Activated CD4-positive, alpha-beta T cell treated with anti-CD3 and anti-CD28 coated beads for 36 hours (primary cell): Measurements from ENCODE around the gene KLHDC7B. TPM values are rescaled to one million over a fixed set of nuclear protein-coding genes. Genes with fewer than 3 reads are reported as not detected.

Source experiments
- ATAC-seq: fragments of 200-7000 bp; cut with Tn5 transposase; one replicate; pipeline ENCODE4 v1.10.0; 2021; ENCODE audit warnings: mild to moderate bottlenecking, moderate library complexity
- CTCF ChIA-PET: fragments of 350-600 bp; sonication (Branson Sonifier 250); formaldehyde crosslinking; loops from one replicate; lab custom pipeline; 2021; ENCODE audit warnings: antibody characterized with exemption; lab: Charles Lee
- POLR2A ChIA-PET: fragments of 350-600 bp; sonication (Branson Sonifier 250); formaldehyde crosslinking; loops from one replicate; lab custom pipeline; 2021; ENCODE audit warnings: antibody characterized with exemption, inconsistent platforms; lab: Charles Lee
- DNase-seq: peaks from one replicate; pipeline ENCODE4 v3.0.0-alpha.2; 2020
- H3K27ac Mint-ChIP-seq: one replicate; pipeline ENCODE4 v1.8.0; 2021; ENCODE audit warnings: mixed read lengths
- H3K27me3 Mint-ChIP-seq: one replicate; pipeline ENCODE4 v1.8.0; 2021; ENCODE audit warnings: mixed read lengths
- H3K36me3 Mint-ChIP-seq: one replicate; pipeline ENCODE4 v1.8.0; 2021; ENCODE audit warnings: low read depth, mixed read lengths
- H3K4me1 Mint-ChIP-seq: one replicate; pipeline ENCODE4 v1.8.0; 2021; ENCODE audit warnings: mixed read lengths
- H3K4me3 Mint-ChIP-seq: one replicate; pipeline ENCODE4 v1.8.0; 2021; ENCODE audit warnings: mild to moderate bottlenecking, moderate library complexity, mixed read lengths
- H3K9me3 Mint-ChIP-seq: one replicate; pipeline ENCODE4 v1.8.0; 2021; ENCODE audit warnings: low read depth, mixed read lengths
- intact Hi-C, 2 experiments: fragments of 100-400 bp; cut with DNase I in 1 of 2; cut with micrococcal nuclease in 1 of 2; formaldehyde crosslinking; loops; one replicate each; pipeline versions ENCODE4 v1.14.2 to v1.15.1; 2022 to 2024; cut with DNase I, micrococcal nuclease
- total RNA-seq, 2 experiments: library from RNA; stranded (reverse); gene quantifications; one replicate each; pipeline ENCODE4 v1.2.3, GENCODE V29; 2021

Gene KLHDC7B
- total RNA-seq, result 1 to 10 TPM; 5.7 to 6.4 TPM

DNA sequence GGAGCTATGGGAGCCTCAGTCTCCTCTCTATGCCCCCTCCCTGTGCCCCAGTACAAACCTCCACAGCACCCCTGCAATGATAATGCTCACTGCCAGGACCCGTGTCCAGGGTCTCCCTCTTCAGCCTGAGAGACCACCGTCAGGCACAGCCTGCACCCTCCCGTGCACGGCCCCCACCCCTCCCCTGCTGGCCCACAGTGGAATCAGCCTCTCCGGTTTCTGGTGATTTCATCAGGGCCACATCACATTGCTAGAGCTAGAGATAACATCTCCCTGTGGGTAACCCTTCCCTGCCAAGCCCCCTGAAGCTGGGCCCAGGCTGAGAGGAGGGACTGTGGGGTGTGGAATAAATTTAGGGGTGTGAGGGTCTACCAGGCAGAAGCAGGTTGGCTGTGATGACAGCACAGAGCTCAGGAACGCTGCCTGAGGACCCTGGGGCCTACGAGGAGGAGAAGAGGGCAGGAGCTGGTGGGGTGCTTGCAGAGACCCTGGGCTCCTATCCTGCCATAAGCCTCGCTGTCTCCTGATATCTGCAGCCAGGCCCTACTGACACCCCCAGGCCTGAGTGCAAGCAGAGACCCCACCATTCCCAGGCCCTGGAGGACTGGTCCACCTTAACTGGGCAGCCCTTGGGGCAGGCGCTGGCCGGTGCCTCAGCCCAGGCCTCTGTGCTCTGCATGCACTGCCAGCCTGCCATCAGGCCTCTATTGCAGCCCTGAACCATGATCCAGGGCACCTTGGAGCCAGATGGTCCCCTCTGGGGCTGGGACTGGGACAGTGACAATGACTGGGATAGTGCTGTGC is at the start of gene KLHDC7B:
TSS of gene KLHDC7B (plus strand) at position 378 of the 804 bp plus-strand sequence. CDS start at position 723, 345 bp downstream.
- ATAC-seq (peak; percentile 7), DNase-seq (peak; percentile 68)
- Mint-ChIP-seq H3K4me3 (no peak within 1 kb of the TSS), H3K36me3 (peaks cover 8% of the 10 kb centered on the region), H3K27me3 (no peaks in the 10 kb centered on the region), H3K9me3 (no peaks in the 10 kb centered on the region), H3K27ac (peak within 1 kb of the TSS; percentile 85), H3K4me1 (peaks cover 57% of the 10 kb centered on the region)
- ChIA-PET POLR2A (interaction anchor here (1.4 kb wide), 1 partner anchor 20 kb away, joined by 6 read pairs; the partner anchor contains the start of gene SCO2), CTCF (interaction anchor here (0.9 to 4.0 kb wide), 10 partner anchors 10 to 146 kb away, joined by 3 to 29 read pairs (median 6); partner anchors contain the start of genes CHKB, SCO2, SYCE3 and TYMP)
- intact Hi-C loops, result loop anchor here in 1 of 2 experiments (2.0 kb wide), 1 partner anchor 75 kb away; no protein-coding TSS in a partner anchor

- intact Hi-C loops, result loop anchor here in 1 of 2 experiments (5.0 kb wide), 1 partner anchor 45 kb away; no protein-coding TSS in a partner anchor
- DNase-seq, result no peak
- Mint-ChIP-seq H3K27me3 (no peaks in the 10 kb centered on the region), H3K27ac (no peak overlapping the region), H3K4me1 (peaks cover 7% of the 10 kb centered on the region), H3K36me3 (peaks cover 1% of the 10 kb centered on the region), H3K9me3 (no peaks in the 10 kb centered on the region), H3K4me3 (no peak overlapping the region)
- ChIA-PET POLR2A (interaction anchor here (0.7 kb wide), 2 partner anchors 28 to 579 kb away, joined by 3 to 4 read pairs; partner anchors contain the start of genes ALG12 and CRELD2), CTCF (interaction anchor here (0.7 to 2.4 kb wide), 12 partner anchors 12 to 255 kb away, joined by 3 to 12 read pairs (median 4); partner anchors contain the start of gene SCO2)
- no peak for ATAC-seq
Measured at GRCh38 chr22:50497093-50497492, 48.6 kb upstream of the KLHDC7B start.

- DNase-seq, result peak; percentile 78
- peaks cover 2% of the 10 kb centered on the region for H3K36me3 Mint-ChIP-seq
- intact Hi-C loops, result loop anchor here in 1 of 2 experiments (1.0 to 5.0 kb wide), 3 partner anchors 46 to 122 kb away; no protein-coding TSS in a partner anchor
- no peaks in the 10 kb centered on the region for H3K9me3 Mint-ChIP-seq
- H3K27me3 Mint-ChIP-seq, result no peaks in the 10 kb centered on the region
- no peak overlapping the region for H3K4me3 Mint-ChIP-seq
- CTCF ChIA-PET, result interaction anchor here (0.6 to 2.4 kb wide), 18 partner anchors 9 to 256 kb away, joined by 3 to 12 read pairs (median 4); partner anchors contain the start of genes HDAC10, LMF2, NCAPH2 and SCO2
- H3K27ac Mint-ChIP-seq, result no peak overlapping the region
- POLR2A ChIA-PET, result interaction anchor here (1.9 kb wide), 1 partner anchor 9 kb away, joined by 10 read pairs; the partner anchor contains the start of gene LMF2
- peaks cover 7% of the 10 kb centered on the region for H3K4me1 Mint-ChIP-seq
- ATAC-seq, result peak; percentile 96
Measured at GRCh38 chr22:50498322-50498890, 47.3 kb upstream of the KLHDC7B start.

GRCh38 chr22:50500452-50500851 is 45.2 kb upstream of the KLHDC7B start:
- CTCF ChIA-PET, result no interaction called here

DNA sequence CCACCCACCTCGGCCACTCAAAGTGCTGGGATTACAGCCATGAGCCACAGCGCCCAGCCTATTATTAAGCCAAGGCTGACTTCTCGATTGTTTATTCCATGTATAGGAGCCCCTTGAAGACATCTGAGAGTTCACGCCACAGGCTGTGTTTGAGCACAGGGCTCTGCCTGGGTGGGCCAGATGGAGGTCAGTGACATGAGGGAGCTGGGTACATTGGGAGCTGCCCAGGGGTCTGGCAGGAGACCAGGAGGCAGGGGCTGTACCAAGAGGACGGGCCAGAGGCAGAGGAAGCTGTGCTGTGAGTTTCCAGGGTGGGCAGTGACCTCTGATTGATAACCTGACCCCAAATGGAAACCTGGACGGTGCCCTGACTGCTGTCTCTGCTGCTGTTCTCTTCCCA is 43.6 kb upstream of the KLHDC7B start:
- ChIA-PET CTCF (interaction anchor here (1.3 to 1.4 kb wide), 2 partner anchors 14 to 22 kb away, joined by 4 read pairs; no protein-coding TSS in a partner anchor), POLR2A (interaction anchor here (0.8 kb wide), 1 partner anchor 135 kb away, joined by 4 read pairs; no protein-coding TSS in a partner anchor)
- no peak for ATAC-seq
- H3K9me3 Mint-ChIP-seq, result no peaks in the 10 kb centered on the region
- H3K36me3 Mint-ChIP-seq, result peaks cover 4% of the 10 kb centered on the region
- no peak for DNase-seq
- no peak overlapping the region for H3K27ac Mint-ChIP-seq
- no peaks in the 10 kb centered on the region for H3K27me3 Mint-ChIP-seq
- intact Hi-C loops, result loop anchor here in 1 of 2 experiments (10.0 kb wide), 2 partner anchors 47 to 257 kb away; partner anchors contain the start of gene TUBGCP6
- no peak overlapping the region for H3K4me3 Mint-ChIP-seq
- peaks cover 7% of the 10 kb centered on the region for H3K4me1 Mint-ChIP-seq

More at GRCh38 chr22:50500452-50500851, 45.2 kb upstream of the KLHDC7B start:
- H3K4me3 Mint-ChIP-seq, result no peak overlapping the region
- POLR2A ChIA-PET, result no interaction called here
- H3K9me3 Mint-ChIP-seq, result no peaks in the 10 kb centered on the region
- intact Hi-C loops, result loop anchor here (2.0 to 10.0 kb wide), 3 partner anchors 46 to 256 kb away; partner anchors contain the start of gene TUBGCP6 (in 1 of the 2)
- no peak overlapping the region for H3K27ac Mint-ChIP-seq
- peaks cover 4% of the 10 kb centered on the region for H3K36me3 Mint-ChIP-seq
- H3K27me3 Mint-ChIP-seq, result no peaks in the 10 kb centered on the region
- peaks cover 7% of the 10 kb centered on the region for H3K4me1 Mint-ChIP-seq
- ATAC-seq (no peak), DNase-seq (no peak)

GRCh38 chr22:50502628-50503474 is 42.8 kb upstream of the KLHDC7B start:
- Mint-ChIP-seq H3K9me3 (no peaks in the 10 kb centered on the region), H3K27me3 (no peaks in the 10 kb centered on the region), H3K4me1 (peaks cover 7% of the 10 kb centered on the region), H3K27ac (no peak overlapping the region), H3K4me3 (no peak overlapping the region), H3K36me3 (peaks cover 6% of the 10 kb centered on the region)
- ATAC-seq, result no peak
- POLR2A ChIA-PET, result interaction anchor here (0.8 kb wide), 1 partner anchor 134 kb away, joined by 4 read pairs; no protein-coding TSS in a partner anchor
- CTCF ChIA-PET, result interaction anchor here (0.7 to 1.4 kb wide), 2 partner anchors 23 to 331 kb away, joined by 3 to 4 read pairs; no protein-coding TSS in a partner anchor
- DNase-seq, result no peak
- intact Hi-C loops, result loop anchor here in 1 of 2 experiments (10.0 kb wide), 2 partner anchors 48 to 258 kb away; partner anchors contain the start of gene TUBGCP6

DNA sequence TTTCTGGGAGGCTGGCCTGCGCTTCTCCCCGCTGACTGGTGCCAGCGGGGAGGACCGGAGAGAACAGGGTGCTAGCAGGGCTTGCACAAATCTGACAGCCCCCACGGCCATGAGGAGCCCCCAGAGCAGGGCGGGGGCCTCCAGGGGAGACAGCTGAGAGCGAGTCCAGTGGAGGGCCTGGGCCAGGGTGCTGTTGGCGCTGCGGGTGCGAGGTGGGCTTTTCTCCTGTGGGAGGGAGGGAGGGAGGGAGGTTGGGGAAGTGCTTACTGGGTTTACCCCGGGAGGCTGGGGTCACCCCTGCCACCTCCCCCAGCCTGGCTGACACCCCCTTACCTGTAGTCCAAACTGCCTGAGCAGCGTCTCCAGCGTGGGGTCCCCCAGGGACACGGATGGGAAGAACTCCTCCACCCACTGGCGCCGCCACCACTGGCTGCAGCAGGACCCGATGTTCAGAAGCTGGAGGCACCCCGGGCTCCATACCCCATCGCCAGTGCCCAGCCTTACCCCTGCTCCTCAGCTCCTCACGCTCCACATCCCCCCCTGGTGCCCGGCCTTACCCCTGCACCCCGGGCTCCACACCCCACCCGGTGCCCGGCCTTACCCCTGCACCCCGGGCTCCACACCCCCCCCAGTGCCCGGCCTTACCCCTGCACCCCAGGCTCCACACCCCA is 42.1 kb upstream of the KLHDC7B start:
- Mint-ChIP-seq H3K36me3 (peaks cover 8% of the 10 kb centered on the region), H3K27ac (no peak overlapping the region), H3K27me3 (no peaks in the 10 kb centered on the region), H3K9me3 (no peaks in the 10 kb centered on the region), H3K4me3 (no peak overlapping the region), H3K4me1 (peaks cover 2% of the 10 kb centered on the region)
- POLR2A ChIA-PET, result no interaction called here
- DNase-seq (peak; percentile 55), ATAC-seq (no peak)
- CTCF ChIA-PET, result interaction anchor here (0.7 kb wide), 1 partner anchor 332 kb away, joined by 3 read pairs; no protein-coding TSS in a partner anchor
- intact Hi-C loops, result loop anchor here in 1 of 2 experiments (10.0 kb wide), 2 partner anchors 49 to 259 kb away; partner anchors contain the start of gene TUBGCP6

GRCh38 chr22:50504369-50505211 is 41.1 kb upstream of the KLHDC7B start:
- Mint-ChIP-seq H3K4me3 (no peak overlapping the region), H3K36me3 (peaks cover 16% of the 10 kb centered on the region), H3K27me3 (no peaks in the 10 kb centered on the region), H3K9me3 (no peaks in the 10 kb centered on the region), H3K4me1 (peaks cover 9% of the 10 kb centered on the region), H3K27ac (no peak overlapping the region)
- CTCF ChIA-PET, result no interaction called here
- ATAC-seq (no peak), DNase-seq (no peak)
- POLR2A ChIA-PET, result no interaction called here
- intact Hi-C loops, result loop anchor here in 1 of 2 experiments (10.0 kb wide), 2 partner anchors 50 to 260 kb away; partner anchors contain the start of gene TUBGCP6

GRCh38 chr22:50505276-50505775 is 40.4 kb upstream of the KLHDC7B start:
- Mint-ChIP-seq H3K27me3 (no peaks in the 10 kb centered on the region), H3K4me1 (peaks cover 13% of the 10 kb centered on the region), H3K4me3 (no peak overlapping the region), H3K9me3 (no peaks in the 10 kb centered on the region), H3K36me3 (peaks cover 17% of the 10 kb centered on the region), H3K27ac (no peak overlapping the region)
- DNase-seq, result no peak
- ChIA-PET CTCF (no interaction called here), POLR2A (interaction anchor here (1.2 kb wide), 1 partner anchor 20 kb away, joined by 3 read pairs; the partner anchor contains the start of gene SCO2)
- ATAC-seq, result no peak
- intact Hi-C loops, result loop anchor here in 1 of 2 experiments (10.0 kb wide), 2 partner anchors 51 to 261 kb away; partner anchors contain the start of gene TUBGCP6
